RCC 7860 (cell line): Measurements from ENCODE around the gene TRIP13.

Source experiments
- DNase-seq: peaks from one replicate; pipeline ENCODE4 v3.0.0-alpha.2; 2015; ENCODE audit warnings: low spot score
- FAIRE-seq: peaks from 2 replicates; lab custom pipeline; 2012; peaks lifted over from hg19 to GRCh38; lab: Jason Lieb, UNC

TRIP13 gene

GRCh38 chr5:949815-950560 lies 57.3 kb downstream of the TRIP13 start:
- no peak for DNase-seq
- FAIRE-seq = no peak

DNA sequence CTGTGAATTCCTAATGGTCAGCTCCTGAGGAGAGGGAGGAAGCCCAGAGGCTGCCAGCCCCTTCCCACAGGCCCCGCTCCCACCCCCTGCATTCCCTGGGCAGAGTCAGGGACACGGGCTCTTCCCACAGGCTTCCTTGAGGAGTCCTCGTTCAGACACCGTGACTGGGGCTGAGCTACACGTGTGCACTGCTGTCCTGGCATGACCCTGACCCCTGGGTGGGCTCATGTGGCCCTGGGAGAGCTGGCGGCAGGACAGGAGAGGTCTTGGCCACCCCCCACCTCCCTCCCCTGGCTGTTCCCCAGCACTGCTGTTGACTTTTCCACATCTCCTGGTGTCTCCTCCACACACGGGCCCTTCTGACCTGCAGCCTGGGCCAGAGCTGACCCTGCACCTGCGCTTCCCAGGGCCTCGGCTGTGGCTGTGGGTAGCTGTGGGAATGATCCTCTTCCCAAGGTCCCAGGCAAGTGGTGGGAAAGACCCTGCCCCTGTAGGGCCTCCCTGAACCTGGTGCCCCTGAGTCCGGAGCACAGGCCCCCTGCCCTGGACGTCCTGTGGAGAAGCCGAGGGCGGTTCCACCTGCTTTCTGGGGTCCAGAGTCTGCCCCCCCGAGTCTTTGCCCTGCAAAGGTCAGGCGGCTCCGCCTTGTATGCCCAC lies 59.4 kb downstream of the TRIP13 start:
- DNase-seq = no peak
- FAIRE-seq = no peak

DNA sequence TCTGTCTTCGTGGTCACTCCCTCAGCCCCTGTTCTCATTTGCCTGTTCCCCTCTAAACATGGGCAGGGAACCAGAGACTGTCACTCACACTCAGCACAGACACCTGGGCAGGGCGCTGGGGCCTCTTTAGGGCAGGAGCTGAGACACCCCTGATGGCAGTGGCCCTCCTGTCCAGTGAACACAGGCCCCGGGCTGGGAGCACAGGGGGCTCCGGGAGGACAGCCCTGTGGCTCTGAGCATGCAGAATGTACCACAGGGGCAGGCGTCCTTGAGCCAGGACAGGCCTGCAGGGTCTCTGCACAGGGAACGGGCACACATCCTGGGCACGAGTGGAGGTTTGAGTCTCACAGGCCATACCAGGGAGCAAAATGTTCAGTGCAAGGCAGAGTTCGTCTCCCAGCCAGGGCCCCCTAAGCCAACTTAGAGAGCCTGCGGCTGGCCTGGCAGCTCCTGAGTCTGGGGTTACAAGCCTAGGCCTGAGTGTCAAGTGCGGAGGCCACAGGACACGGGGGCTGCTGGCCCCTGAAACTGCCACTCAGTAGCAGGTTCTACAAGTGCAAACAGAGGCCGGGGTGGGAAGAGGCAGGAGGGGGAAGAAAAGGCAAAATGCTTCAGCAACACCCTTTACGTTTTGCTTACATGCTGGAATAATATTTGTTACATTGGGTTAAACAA lies 60.0 kb downstream of the TRIP13 start:
- DNase-seq (no peak), FAIRE-seq (no peak)

DNA sequence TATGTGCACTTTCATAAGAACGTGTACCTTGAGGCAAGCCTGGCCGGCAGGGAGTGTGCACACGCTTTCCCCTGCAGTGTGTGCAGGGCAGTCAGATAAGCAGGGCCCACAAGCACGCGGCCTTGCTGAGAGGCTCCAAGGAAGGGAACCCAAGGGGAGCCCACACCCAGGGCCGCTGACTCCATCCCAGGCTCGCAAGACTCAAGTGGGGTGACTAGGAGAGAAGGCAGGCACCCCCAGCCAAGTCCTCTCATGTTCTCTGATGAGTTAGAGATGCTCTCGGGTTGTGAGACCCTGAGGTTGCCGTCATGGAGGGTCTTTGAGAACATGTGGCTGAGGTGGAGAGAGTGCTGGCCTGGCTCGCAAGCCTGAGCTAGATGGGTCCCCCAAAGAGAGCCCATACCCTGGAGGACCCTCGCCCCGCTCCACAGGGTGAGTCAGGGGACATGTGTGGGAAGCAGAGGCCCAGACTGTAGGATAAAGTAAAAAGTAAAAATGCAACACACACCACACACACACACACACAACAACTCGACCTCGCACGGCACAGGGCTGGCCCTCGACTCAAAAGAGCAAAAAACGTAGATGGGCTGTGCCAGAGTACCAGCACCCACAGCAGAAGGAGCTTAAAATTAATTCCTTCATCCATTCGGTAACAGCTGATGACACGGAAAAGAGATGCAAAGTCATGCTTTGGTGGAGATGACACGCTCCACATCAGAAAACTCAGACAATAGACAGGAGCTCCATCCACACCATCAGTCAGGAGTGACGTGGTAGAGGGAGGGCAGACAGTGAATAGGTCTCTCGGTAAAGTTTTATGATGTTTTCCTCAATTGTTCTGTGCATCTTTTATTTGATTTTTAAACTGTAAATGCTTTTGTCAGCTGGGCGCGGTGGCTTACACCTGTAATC lies 61.1 kb downstream of the TRIP13 start:
- DNase-seq (no peak), FAIRE-seq (no peak)

DNA sequence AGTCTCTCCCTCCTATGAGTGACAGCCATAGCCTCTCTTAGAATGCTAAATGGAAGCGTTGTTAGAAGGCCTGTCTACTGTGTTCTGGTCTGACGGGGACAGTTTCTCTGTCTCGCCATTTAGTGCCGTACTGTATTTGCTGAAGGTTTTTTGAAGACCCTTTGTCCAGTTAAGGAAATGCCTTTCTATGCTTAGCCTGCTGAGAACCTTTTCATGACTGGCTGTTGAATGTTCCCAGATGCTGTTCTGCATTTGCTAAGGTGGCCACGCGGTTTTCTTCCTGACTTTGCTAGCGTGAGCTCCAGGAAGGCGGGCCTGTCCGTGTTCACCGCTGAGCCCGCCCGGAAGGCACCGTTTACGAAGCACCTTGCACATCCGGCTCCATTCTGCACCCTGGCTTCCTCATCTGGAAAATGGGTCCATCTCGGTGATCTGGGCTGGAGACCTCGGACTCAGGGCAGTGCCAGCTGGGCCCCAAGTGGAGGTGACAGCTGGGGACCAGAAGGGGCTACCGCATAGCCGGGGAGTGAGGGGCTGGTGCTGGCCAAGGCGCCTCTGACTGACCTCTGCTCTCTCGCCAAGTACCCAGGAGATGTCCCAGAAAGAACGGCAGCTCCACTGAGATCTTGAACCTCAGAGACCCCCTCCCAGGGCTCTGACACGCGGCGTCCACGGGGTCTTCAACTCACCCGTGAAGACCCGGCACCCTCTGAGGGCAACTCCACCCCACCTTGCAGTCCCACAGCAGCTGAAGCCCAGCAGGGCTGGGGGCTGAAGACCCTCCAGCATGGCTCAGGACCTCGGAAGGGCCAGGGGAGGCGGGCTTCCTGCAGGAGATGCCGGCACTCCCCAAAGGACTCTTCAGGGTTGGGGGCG lies 63.4 kb downstream of the TRIP13 start:
- FAIRE-seq (no peak), DNase-seq (no peak)

DNA sequence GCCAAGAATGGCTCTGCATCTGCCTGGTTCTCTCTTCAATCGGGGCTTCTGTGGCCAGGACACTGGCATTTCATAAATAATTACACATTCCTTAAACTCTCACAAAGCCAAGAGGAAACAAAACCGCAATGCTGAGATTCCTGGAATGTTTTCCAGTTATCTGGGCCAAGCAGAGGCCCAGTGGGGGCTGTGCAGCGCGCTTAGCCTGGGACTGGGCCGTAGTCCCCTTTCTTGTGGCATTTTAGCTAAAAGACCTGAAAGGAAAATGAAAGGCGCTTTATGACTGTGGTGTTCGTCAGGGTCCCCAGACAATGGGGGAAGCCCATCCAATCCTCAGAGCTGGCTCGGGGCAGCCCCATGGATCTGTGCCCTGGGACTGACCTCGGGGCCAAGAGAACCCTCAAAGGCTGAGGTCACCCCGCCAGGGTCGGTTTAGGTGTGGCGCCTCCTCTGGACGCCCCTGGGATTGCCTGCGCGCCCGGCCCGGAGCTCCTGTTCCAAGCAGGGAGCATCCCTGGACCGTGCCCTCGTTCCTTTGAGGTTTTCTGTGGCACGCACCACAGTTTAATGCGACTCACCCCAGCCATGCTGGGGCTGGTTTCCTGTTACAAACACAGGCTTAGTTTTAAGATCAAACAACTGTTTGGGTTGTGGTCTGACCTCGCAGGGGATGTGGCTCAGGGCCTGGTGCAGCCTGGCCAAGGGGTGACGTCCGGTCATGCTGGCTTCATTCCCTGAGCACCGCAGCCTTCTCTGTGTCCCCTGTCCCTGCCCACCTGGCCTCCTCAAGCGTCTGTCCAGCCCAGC lies 64.5 kb downstream of the TRIP13 start:
- FAIRE-seq (peak; percentile 97), DNase-seq (peak; percentile 97)

DNA sequence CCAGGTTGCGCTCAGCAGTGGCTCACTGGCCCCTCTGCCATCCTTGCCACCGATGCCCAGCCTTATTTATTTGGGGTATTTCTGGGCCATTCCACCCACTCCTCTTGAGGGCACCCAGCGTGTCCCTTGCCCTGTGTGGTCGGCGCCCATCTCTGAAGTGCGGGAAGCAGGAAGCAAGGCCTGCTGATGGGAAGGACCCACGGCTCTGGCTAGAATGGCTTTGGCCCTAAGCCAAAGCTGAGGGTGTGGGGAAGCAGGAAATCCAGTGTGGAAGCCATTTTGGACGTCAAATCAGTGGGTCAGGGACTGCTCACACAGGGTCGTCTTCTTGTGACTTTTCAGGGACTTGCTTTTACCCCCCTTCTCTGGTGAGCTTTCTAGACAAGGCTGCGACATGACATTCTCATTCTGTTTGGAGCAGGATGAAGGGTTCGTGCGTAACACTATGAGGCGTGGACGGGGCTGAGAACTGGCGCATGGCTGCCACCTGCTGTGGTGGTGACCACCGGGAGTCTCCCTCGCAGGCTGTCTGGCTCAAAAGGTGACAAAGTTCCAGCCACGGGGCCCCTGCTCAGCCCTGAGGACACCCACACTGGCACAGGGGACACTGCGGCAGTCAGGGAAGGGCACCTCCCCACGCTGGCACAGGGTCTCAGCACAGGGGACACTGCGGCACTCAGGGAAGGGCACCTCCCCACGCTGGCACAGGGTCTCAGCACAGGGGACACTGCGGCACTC lies 65.2 kb downstream of the TRIP13 start:
- FAIRE-seq = no peak
- peak; percentile 57 for DNase-seq

DNA sequence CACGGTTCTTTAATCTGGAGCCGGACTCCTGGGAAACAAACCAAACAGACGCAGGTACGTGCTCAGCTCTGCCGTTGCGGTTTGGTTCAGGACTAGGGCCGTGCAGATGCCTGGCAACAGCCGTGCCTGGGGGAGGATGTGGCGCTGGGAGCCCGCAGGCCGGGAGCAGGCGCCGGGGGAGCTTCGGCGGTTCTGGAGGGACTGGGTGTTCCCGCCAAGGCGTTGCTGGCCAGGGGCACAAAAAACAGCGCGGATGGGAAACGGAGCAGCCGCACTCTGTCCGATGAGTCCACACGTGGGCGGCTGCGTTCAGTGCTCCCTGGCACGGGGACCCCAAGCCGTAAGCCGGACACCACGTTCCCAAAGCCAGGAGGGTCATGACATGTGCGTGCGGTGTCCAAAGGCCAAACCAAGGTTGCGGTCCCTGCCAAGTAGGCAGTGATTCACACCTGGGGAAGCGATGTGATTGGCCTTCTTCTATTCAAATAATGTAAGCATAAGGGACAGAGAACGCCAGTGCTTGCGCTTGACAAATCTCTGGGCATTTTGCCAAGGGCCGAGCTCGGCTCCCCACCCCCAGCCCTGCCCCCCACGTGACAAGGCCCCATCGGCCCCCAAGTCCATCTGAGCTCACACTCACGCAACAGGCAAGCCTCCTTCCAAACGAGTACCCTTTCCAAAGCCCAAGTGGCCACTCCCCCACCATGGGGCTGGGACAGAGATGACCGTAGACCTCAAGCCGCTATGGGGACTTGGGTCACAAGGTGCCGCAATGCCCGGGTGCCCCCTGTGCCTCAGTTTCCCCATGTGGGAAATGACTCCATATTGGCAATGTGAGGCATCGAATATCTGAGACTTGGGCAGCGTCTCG lies 66.3 kb downstream of the TRIP13 start:
- DNase-seq (peak; percentile 97), FAIRE-seq (peak; percentile 94)

GRCh38 chr5:959581-960531 lies 67.2 kb downstream of the TRIP13 start:
- FAIRE-seq = no peak

GRCh38 chr5:960551-960950 lies 67.9 kb downstream of the TRIP13 start:
- FAIRE-seq (no peak), DNase-seq (no peak)

More at GRCh38 chr5:959581-960531, 67.2 kb downstream of the TRIP13 start:
- no peak for DNase-seq

DNA sequence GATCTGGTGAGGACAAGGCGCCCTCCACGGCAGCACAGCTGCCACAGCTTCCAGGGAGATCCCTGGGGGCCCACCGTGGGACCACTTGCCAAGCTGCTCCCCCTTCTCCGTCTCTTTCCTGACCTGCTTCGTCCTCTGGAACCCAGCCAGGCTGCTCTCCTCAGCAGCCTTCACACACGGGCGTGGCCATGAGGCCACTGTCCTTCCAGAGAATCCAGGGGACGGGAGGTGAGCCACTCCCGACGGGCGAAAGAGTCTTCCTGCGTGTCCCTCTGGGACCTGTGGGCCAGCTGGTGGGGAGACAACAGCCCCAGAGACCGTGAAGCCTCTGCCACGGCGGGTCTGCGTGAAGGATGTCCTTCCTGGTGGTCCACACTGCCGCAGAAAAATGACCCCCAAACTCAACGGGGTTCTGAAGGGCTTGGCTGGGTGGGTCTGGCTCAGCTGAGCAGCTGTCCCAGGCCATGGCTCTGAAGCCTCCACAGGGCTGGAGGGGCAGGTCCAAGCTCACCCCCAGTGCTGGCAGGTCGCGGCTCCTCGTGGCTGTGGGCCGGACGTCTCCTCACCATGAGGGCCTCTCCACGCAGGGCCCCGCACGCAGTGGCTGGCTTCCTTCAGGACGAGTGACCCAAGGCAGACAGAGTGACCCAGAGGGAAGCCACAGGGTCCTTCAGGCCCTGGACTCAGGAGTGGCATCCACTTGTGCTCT lies 68.5 kb downstream of the TRIP13 start:
- FAIRE-seq (no peak), DNase-seq (no peak)

GRCh38 chr5:961711-962240 lies 69.1 kb downstream of the TRIP13 start:
- no peak for DNase-seq
- FAIRE-seq = no peak

- FAIRE-seq (no peak), DNase-seq (no peak)
Observed at GRCh38 chr5:962386-962785, 69.7 kb downstream of the TRIP13 start.

DNA sequence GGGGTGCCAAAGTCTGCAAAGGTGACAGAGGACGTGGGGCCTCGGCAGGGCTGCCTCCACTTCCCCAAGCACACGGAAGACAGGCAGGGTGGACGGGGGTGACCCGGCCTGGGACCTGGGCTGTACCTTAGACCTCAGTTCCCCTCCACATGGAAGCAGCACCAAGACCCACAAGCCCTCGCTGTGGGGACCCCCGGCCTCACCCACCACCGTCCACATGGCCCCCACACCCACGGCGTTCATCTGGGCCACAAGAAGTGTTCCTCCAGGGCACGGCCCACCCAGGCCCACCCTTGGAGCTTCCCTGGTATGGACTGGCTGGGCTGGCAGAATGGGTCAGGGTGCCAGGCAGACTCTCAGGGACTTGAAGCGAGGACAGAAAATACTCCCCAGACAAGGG lies 70.1 kb downstream of the TRIP13 start:
- FAIRE-seq = no peak
- no peak for DNase-seq

- no peak for DNase-seq
- FAIRE-seq = no peak
Observed at GRCh38 chr5:963310-963672, 70.6 kb downstream of the TRIP13 start.
